Uterus (tissue), 4 donors: Measurements from ENCODE around the gene RNF175. TPM values are rescaled to one million over a fixed set of nuclear protein-coding genes. Genes with fewer than 3 reads are reported as not detected.

Source experiments
- DNase-seq, 2 donors: peaks; one replicate each; pipeline ENCODE4 v3.0.0-alpha.2; 2019 to 2020
- H3K27ac ChIP-seq, 2 donors: fragments of 200-600 bp; sonication (generic); 1 replicate in 1 of 2; 2 replicates in 1 of 2; pipeline ENCODE4 v1.5.1; 2016 to 2018
- H3K27me3 ChIP-seq, 2 donors: fragments of 200-600 bp; sonication (generic); one replicate each; pipeline ENCODE4 v1.5.1; 2018 to 2019; ENCODE audit warnings: control low read depth in 1 of 2
- H3K36me3 ChIP-seq, 2 donors: fragments of 200-600 bp; sonication (generic); one replicate each; pipeline ENCODE4 v1.5.1; 2019; ENCODE audit warnings: control low read depth in 1 of 2
- H3K4me1 ChIP-seq, 2 donors: fragments of 200-600 bp; sonication (generic); one replicate each; pipeline ENCODE4 v1.5.1; 2018 to 2019; ENCODE audit warnings: control low read depth in 1 of 2
- H3K4me3 ChIP-seq, 2 donors: fragments of 200-600 bp; sonication (generic); 1 replicate in 1 of 2; 2 replicates in 1 of 2; pipeline ENCODE4 v1.5.1; 2018 to 2019; ENCODE audit warnings: mild to moderate bottlenecking in 1 of 2
- H3K9me3 ChIP-seq, 2 donors: fragments of 200-600 bp; sonication (generic); one replicate each; pipeline ENCODE4 v1.5.1; 2019; ENCODE audit warnings: control low read depth in 1 of 2
- CTCF ChIP-seq, 4 experiments: fragments of 200-600 bp in 2 of 4; fragments of 450-650 bp in 2 of 4; sonication (generic) in 2 of 4; IDR thresholded peaks; one replicate each; pipeline ENCODE4 v1.5.1; 2016 to 2019; ENCODE audit warnings: antibody characterized with exemption in 4 of 4, mild to moderate bottlenecking in 2 of 4, moderate library complexity in 1 of 4
- POLR2A ChIP-seq, 2 donors: fragments of 450-650 bp; IDR thresholded peaks; one replicate each; pipeline ENCODE4 v1.6.1; 2016; ENCODE audit warnings: antibody characterized with exemption in 2 of 2, mild to moderate bottlenecking in 1 of 2, moderate library complexity in 1 of 2
- intact Hi-C: fragments of 100-400 bp; cut with DNase I; formaldehyde crosslinking; loops from one replicate; pipeline ENCODE4 v1.15.1; 2023; ENCODE audit warnings: low total_unique reads
- total RNA-seq, 4 donors: library from RNA; depleted of rRNA in 3 of 4; stranded (reverse); fragments of >200 nt in 3 of 4; gene quantifications; one replicate each; pipeline versions ENCODE4 v1.1.0 to v1.2.4, GENCODE V29; 2014 to 2023
- donor health status: DM: yes; HTN: yes; CAD: no.

Gene RNF175
- total RNA-seq, 4 donors from 2014 or later, result 3.9 TPM; not detected in 3

GRCh38 chr4:153663667-153664066 is 96.2 kb downstream of the RNF175 start:
- H3K36me3 ChIP-seq, result no peaks in the 10 kb centered on the region
- TF ChIP-seq CTCF (IDR thresholded peaks at IDR 0.05) (no peak), POLR2A (IDR thresholded peaks at IDR 0.05) (no peak)
- no peak for DNase-seq
- intact Hi-C loops, result no loop called here
- H3K4me3 ChIP-seq, result no peak overlapping the region
- H3K27ac ChIP-seq, result no peak overlapping the region
- H3K9me3 ChIP-seq, result no peaks in the 10 kb centered on the region
- H3K4me1 ChIP-seq, result no peaks in the 10 kb centered on the region
- H3K27me3 ChIP-seq, result no peaks in the 10 kb centered on the region

GRCh38 chr4:153661908-153662307 is 97.9 kb downstream of the RNF175 start:
- no peaks in the 10 kb centered on the region for H3K4me1 ChIP-seq
- H3K9me3 ChIP-seq, result no peaks in the 10 kb centered on the region
- H3K27ac ChIP-seq, result no peak overlapping the region
- TF ChIP-seq POLR2A (IDR thresholded peaks at IDR 0.05), result no peak
- no peak for TF ChIP-seq CTCF (IDR thresholded peaks at IDR 0.05)
- no peaks in the 10 kb centered on the region for H3K36me3 ChIP-seq
- intact Hi-C loops, result no loop called here
- no peak for DNase-seq
- H3K4me3 ChIP-seq, result no peak overlapping the region
- no peaks in the 10 kb centered on the region for H3K27me3 ChIP-seq

- H3K4me1 ChIP-seq, result no peaks in the 10 kb centered on the region
- no peaks in the 10 kb centered on the region for H3K27me3 ChIP-seq
- no peak for TF ChIP-seq POLR2A (IDR thresholded peaks at IDR 0.05)
- TF ChIP-seq CTCF (IDR thresholded peaks at IDR 0.05), result no peak
- H3K9me3 ChIP-seq, result no peaks in the 10 kb centered on the region
- DNase-seq, result no peak
- no peak overlapping the region for H3K4me3 ChIP-seq
- intact Hi-C loops, result no loop called here
- H3K27ac ChIP-seq, result no peak overlapping the region
- no peaks in the 10 kb centered on the region for H3K36me3 ChIP-seq
These were observed 98.5 kb downstream of the RNF175 start for GRCh38 chr4:153661215-153661822.

Other genes starting within 250 kb of the RNF175 start
- 10 to 100 TPM in 2 of 4 donors, 1 to 10 TPM in 2; 1.3 to 19.1 (median 9.9) TPM for gene TLR2, start 75.7 kb downstream of the RNF175 start, total RNA-seq
- 10 to 100 TPM in 2 of 4 donors, 1 to 10 TPM in 1, under 1 TPM in 1; 0.26 to 71.2 (median 31.1) TPM for gene SFRP2, start 29.1 kb upstream of the RNF175 start, total RNA-seq